H9 (cell line): ENCODE measurements around the gene HASPIN. TPM values are rescaled to one million over a fixed set of nuclear protein-coding genes. Genes with fewer than 3 reads are reported as not detected.
A peak's percentile ranks its signal among the peaks of the same experiment; 100 is the strongest.

Experiments used
- DNase-seq: peaks from one replicate; pipeline ENCODE4 v3.0.0-alpha.2; 2017
- H2AFZ ChIP-seq: one replicate; pipeline ENCODE4 v1.6.1; 2013; ENCODE audit warnings: mild to moderate bottlenecking, low read length, control low read depth, moderate library complexity
- H2AK5ac ChIP-seq: 2 replicates; pipeline ENCODE4 v1.6.1; 2013; ENCODE audit warnings: low read length, control low read depth, mixed read lengths; ENCODE audit not compliant: insufficient read length
- H2BK120ac ChIP-seq: one replicate; pipeline ENCODE4 v1.6.1; 2013; ENCODE audit warnings: low read depth, mild to moderate bottlenecking, low read length, control low read depth, inconsistent platforms; ENCODE audit not compliant: poor library complexity, severe bottlenecking
- H2BK12ac ChIP-seq: 2 replicates; pipeline ENCODE4 v1.6.1; 2013; ENCODE audit warnings: low read length, control low read depth, mixed read lengths, low read depth; ENCODE audit not compliant: insufficient read length
- H2BK15ac ChIP-seq: 2 replicates; pipeline ENCODE4 v1.6.1; 2013; ENCODE audit warnings: low read depth, low read length, control low read depth
- H2BK20ac ChIP-seq: one replicate; pipeline ENCODE4 v1.6.1; 2013; ENCODE audit warnings: low read depth, mild to moderate bottlenecking, low read length, control low read depth, inconsistent platforms; ENCODE audit not compliant: poor library complexity, severe bottlenecking
- H2BK5ac ChIP-seq: 2 replicates; pipeline ENCODE4 v1.6.1; 2013; ENCODE audit warnings: low read length, control low read depth, mixed read lengths; ENCODE audit not compliant: insufficient read length
- H3K14ac ChIP-seq: 2 replicates; pipeline ENCODE4 v1.6.1; 2013; ENCODE audit warnings: low read length, control low read depth; ENCODE audit not compliant: insufficient read depth
- H3K18ac ChIP-seq: 2 replicates; pipeline ENCODE4 v1.6.1; 2013; ENCODE audit warnings: low read depth, mild to moderate bottlenecking, mixed read lengths, low read length, control low read depth; ENCODE audit not compliant: insufficient read length
- H3K23ac ChIP-seq: 2 replicates; pipeline ENCODE4 v1.6.1; 2013; ENCODE audit warnings: low read length, control low read depth, mixed read lengths, low read depth; ENCODE audit not compliant: insufficient read length
- H3K23me2 ChIP-seq: 2 replicates; pipeline ENCODE4 v1.6.1; 2013; ENCODE audit warnings: low read depth, mild to moderate bottlenecking, mixed read lengths, low read length, control low read depth; ENCODE audit not compliant: insufficient read length, poor library complexity, severe bottlenecking
- H3K27ac ChIP-seq: 2 replicates; pipeline ENCODE4 v1.5.1; 2013; ENCODE audit warnings: low read length, control low read depth, mixed read lengths, low read depth; ENCODE audit not compliant: insufficient read length
- H3K27me3 ChIP-seq: 2 replicates; pipeline ENCODE4 v1.6.1; 2013; ENCODE audit warnings: low read length, control low read depth, inconsistent platforms; ENCODE audit not compliant: insufficient read depth
- H3K4ac ChIP-seq: 2 replicates; pipeline ENCODE4 v1.6.1; 2013; ENCODE audit warnings: low read depth, mild to moderate bottlenecking, control low read depth, inconsistent platforms, low read length, moderate library complexity
- H3K4me1 ChIP-seq: 2 replicates; pipeline ENCODE4 v1.6.1; 2013; ENCODE audit warnings: low read length, control low read depth, inconsistent platforms; ENCODE audit not compliant: insufficient read depth
- H3K4me2 ChIP-seq: 2 replicates; pipeline ENCODE4 v1.6.1; 2013; ENCODE audit warnings: low read length, control low read depth, mixed read lengths; ENCODE audit not compliant: insufficient read length, insufficient read depth
- H3K56ac ChIP-seq: 2 replicates; pipeline ENCODE4 v1.6.1; 2013; ENCODE audit warnings: low read depth, mild to moderate bottlenecking, mixed read lengths, low read length, control low read depth; ENCODE audit not compliant: insufficient read length
- H3K79me1 ChIP-seq: 2 replicates; pipeline ENCODE4 v1.6.1; 2013; ENCODE audit warnings: low read depth, mild to moderate bottlenecking, moderate library complexity, low read length, control low read depth, inconsistent platforms; ENCODE audit not compliant: insufficient read depth, poor library complexity, severe bottlenecking
- H3K79me2 ChIP-seq: 2 replicates; pipeline ENCODE4 v1.6.1; 2013; ENCODE audit warnings: low read length, control low read depth, inconsistent platforms; ENCODE audit not compliant: insufficient read depth
- H3K9ac ChIP-seq: 2 replicates; pipeline ENCODE4 v1.6.1; 2013; ENCODE audit warnings: low read length, control low read depth, mixed read lengths; ENCODE audit not compliant: insufficient read length; ENCODE audit errors: extremely low read depth
- H3K9me3 ChIP-seq: one replicate; pipeline ENCODE4 v1.6.1; 2013; ENCODE audit warnings: low read depth, low read length, inconsistent platforms; ENCODE audit not compliant: control insufficient read depth
- H3T11ph ChIP-seq: one replicate; pipeline ENCODE4 v1.6.1; 2013; ENCODE audit warnings: mild to moderate bottlenecking, low read length, control low read depth, inconsistent platforms
- H4K20me1 ChIP-seq: one replicate; pipeline ENCODE4 v1.6.1; 2013; ENCODE audit not compliant: control insufficient read depth, insufficient read length, insufficient read depth
- H4K5ac ChIP-seq: 2 replicates; pipeline ENCODE4 v1.6.1; 2013; ENCODE audit warnings: low read depth, mild to moderate bottlenecking, mixed read lengths, low read length, control low read depth; ENCODE audit not compliant: insufficient read length
- H4K8ac ChIP-seq: replicated peaks from 2 replicates; pipeline ENCODE4 v1.6.1; 2013; ENCODE audit warnings: low read length, control low read depth, mixed read lengths, low read depth; ENCODE audit not compliant: insufficient read length
- H4K91ac ChIP-seq: 2 replicates; pipeline ENCODE4 v1.6.1; 2013; ENCODE audit warnings: low read depth, mild to moderate bottlenecking, moderate library complexity, mixed read lengths, low read length, control low read depth; ENCODE audit not compliant: insufficient read length
- H3K27ac Mint-ChIP-seq, 3 experiments: 2 replicates in 2 of 3; 3 replicates in 1 of 3; pipeline ENCODE4 v1.8.0; 2020 to 2021; ENCODE audit warnings: mixed read lengths in 3 of 3, mild to moderate bottlenecking in 1 of 3, moderate library complexity in 1 of 3
- H3K27me3 Mint-ChIP-seq: 2 replicates; pipeline ENCODE4 v1.8.0; 2021; ENCODE audit warnings: low read depth, mild to moderate bottlenecking, moderate library complexity, mixed read lengths
- H3K36me3 Mint-ChIP-seq, 3 experiments: 2 replicates in 2 of 3; 3 replicates in 1 of 3; pipeline ENCODE4 v1.8.0; 2020 to 2021; ENCODE audit warnings: low read depth in 3 of 3, mixed read lengths in 3 of 3; ENCODE audit not compliant: insufficient read depth in 1 of 3
- H3K4me1 Mint-ChIP-seq, 2 experiments: 2 replicates each; pipeline ENCODE4 v1.8.0; 2020; ENCODE audit warnings: mixed read lengths in 2 of 2
- H3K4me3 Mint-ChIP-seq, 2 experiments: 2 replicates in 1 of 2; 3 replicates in 1 of 2; pipeline ENCODE4 v1.8.0; 2020 to 2021; ENCODE audit warnings: mild to moderate bottlenecking in 2 of 2, mixed read lengths in 2 of 2, moderate library complexity in 1 of 2
- H3K9me3 Mint-ChIP-seq, 2 experiments: 2 replicates in 1 of 2; 3 replicates in 1 of 2; pipeline ENCODE4 v1.8.0; 2020; ENCODE audit warnings: mild to moderate bottlenecking in 2 of 2, mixed read lengths in 2 of 2, moderate library complexity in 1 of 2
- WGBS: extraction: QIAGEN DNeasy Blood & Tissue Kit; methylation state at CpG from one replicate; pipeline ENCODE4 v1.1.7; 2013; ENCODE audit warnings: missing lambda C conversion rate, low lambda C conversion rate, mixed read lengths; ENCODE audit not compliant: insufficient read length; ENCODE audit errors: extremely low coverage; 5-methylcytosine and 5-hydroxymethylcytosine counted together
- total RNA-seq: library from RNA; stranded (reverse); gene quantifications from 2 replicates; pipeline ENCODE4 v1.2.1, GENCODE V29; 2021
- TF ChIP-seq, protein P1 (sequence below): fragments of 200-600 bp; sonication (generic); conservative IDR thresholded peaks from 3 replicates; pipeline ENCODE4 v1.8.0; 2021; ENCODE audit warnings: antibody characterized with exemption, mild to moderate bottlenecking

HASPIN gene
- total RNA-seq, 1 experiment from 2014 or later: 26.6 TPM

DNA sequence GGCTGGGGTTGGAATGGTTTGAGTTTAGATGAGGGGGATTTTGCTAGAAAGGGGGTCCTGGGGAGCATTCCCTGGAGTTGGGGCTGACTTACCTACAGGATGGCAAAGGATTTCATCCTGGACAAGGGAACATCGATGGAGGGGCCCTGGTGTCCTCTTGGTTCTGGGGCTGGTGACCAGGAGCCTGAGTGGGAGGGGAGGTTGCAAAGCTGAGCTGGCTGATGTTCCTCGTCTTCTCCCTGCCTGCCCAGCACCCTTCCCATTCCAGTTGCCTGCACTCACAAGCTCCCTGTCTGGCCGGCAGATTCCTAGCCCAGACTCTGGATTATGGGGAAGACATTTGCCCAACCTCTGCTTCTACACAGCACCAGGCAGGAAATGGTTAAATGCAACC lies 40.1 kb downstream of the HASPIN start:
- Histone ChIP-seq H2BK20ac (no peak overlapping the region), H2BK120ac (no peak overlapping the region), H4K5ac (no peak overlapping the region), H2BK15ac (no peak overlapping the region), H3T11ph (no peak overlapping the region), H2BK12ac (no peak overlapping the region), H3K56ac (peak overlapping the region; percentile 26), H2AK5ac (no peak overlapping the region), H3K14ac (no peak overlapping the region; the same call in 1 of the 2 replicates), H4K8ac (no peak overlapping the region), H3K4me2 (no peak overlapping the region), H3K23ac (no peak overlapping the region), H3K27ac (no peak overlapping the region), H3K4ac (no peak overlapping the region), H3K18ac (no peak overlapping the region), H3K9me3 (no peaks in the 10 kb centered on the region), H3K9ac (no peak overlapping the region), H3K23me2 (no peaks in the 10 kb centered on the region), H2BK5ac (no peak overlapping the region), H3K4me1 (no peaks in the 10 kb centered on the region), H2AFZ (no peak overlapping the region), H3K79me2 (no peaks in the 10 kb centered on the region), H3K27me3 (no peaks in the 10 kb centered on the region), H3K79me1 (no peaks in the 10 kb centered on the region), H4K91ac (no peak overlapping the region), H4K20me1 (no peaks in the 10 kb centered on the region)
- peaks cover 0 to 13% (median 13%) of the 10 kb centered on the region in 3 experiments; a peak in 5 of 7 replicates for H3K36me3 Mint-ChIP-seq
- H3K9me3 Mint-ChIP-seq: peaks cover 11 to 12% of the 10 kb centered on the region in 2 experiments; a peak in 4 of 5 replicates
- no peaks in the 10 kb centered on the region; a peak in 2 of 4 replicates for H3K4me1 Mint-ChIP-seq
- no CpG with 5 or more reads among the region's 3 CpGs for WGBS
- no peak for DNase-seq
- peak overlapping the region in 1 of 3 experiments; percentile 34; a peak in 1 of 7 replicates for H3K27ac Mint-ChIP-seq
- H3K4me3 Mint-ChIP-seq: no peak overlapping the region
- TF ChIP-seq, protein P1, sequence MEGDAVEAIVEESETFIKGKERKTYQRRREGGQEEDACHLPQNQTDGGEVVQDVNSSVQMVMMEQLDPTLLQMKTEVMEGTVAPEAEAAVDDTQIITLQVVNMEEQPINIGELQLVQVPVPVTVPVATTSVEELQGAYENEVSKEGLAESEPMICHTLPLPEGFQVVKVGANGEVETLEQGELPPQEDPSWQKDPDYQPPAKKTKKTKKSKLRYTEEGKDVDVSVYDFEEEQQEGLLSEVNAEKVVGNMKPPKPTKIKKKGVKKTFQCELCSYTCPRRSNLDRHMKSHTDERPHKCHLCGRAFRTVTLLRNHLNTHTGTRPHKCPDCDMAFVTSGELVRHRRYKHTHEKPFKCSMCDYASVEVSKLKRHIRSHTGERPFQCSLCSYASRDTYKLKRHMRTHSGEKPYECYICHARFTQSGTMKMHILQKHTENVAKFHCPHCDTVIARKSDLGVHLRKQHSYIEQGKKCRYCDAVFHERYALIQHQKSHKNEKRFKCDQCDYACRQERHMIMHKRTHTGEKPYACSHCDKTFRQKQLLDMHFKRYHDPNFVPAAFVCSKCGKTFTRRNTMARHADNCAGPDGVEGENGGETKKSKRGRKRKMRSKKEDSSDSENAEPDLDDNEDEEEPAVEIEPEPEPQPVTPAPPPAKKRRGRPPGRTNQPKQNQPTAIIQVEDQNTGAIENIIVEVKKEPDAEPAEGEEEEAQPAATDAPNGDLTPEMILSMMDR: no peak
- H3K27me3 Mint-ChIP-seq: peaks cover 3% of the 10 kb centered on the region; the same call in 1 of the 2 replicates
